Stomach (tissue), 4 donors: ENCODE data around the gene PYCR2.

Source experiments
- CTCF ChIP-seq, 7 experiments: fragments of 450-650 bp in 4 of 7; fragments of 200-600 bp in 3 of 7; sonication (generic) in 3 of 7; IDR thresholded peaks; one replicate each; pipeline ENCODE4 v1.5.1; 2016 to 2019; ENCODE audit warnings: antibody characterized with exemption in 7 of 7, control low read depth in 2 of 7, mild to moderate bottlenecking in 1 of 7
- EP300 ChIP-seq: sonication (generic); formaldehyde crosslinking; IDR thresholded peaks from one replicate; pipeline ENCODE4 v1.6.1; 2017; ENCODE audit warnings: antibody characterized with exemption
- POLR2A ChIP-seq, 4 donors: fragments of 450-650 bp; IDR thresholded peaks; one replicate each; pipeline ENCODE4 v1.6.1; 2016; ENCODE audit warnings: antibody characterized with exemption in 4 of 4, control low read depth in 2 of 4, mild to moderate bottlenecking in 1 of 4, moderate library complexity in 1 of 4
- POLR2AphosphoS5 ChIP-seq, 3 donors: sonication (generic); formaldehyde crosslinking; IDR thresholded peaks; one replicate each; pipeline ENCODE4 v1.6.1; 2016; ENCODE audit warnings: antibody characterized with exemption in 3 of 3

- TF ChIP-seq CTCF (IDR thresholded peaks at IDR 0.05) (no peak), POLR2AphosphoS5 (IDR thresholded peaks at IDR 0.05) (no peak), POLR2A (IDR thresholded peaks at IDR 0.05) (no peak), EP300 (no peak)
These were observed 6.5 kb downstream of the PYCR2 start for GRCh38 chr1:225917536-225917935.
